Colonic mucosa (tissue), 4 donors: Measurements from ENCODE around the gene FRMD3. TPM values are rescaled to one million over a fixed set of nuclear protein-coding genes. Genes with fewer than 3 reads are reported as not detected.
"Not testable (repeated sequence)": the region's sequence is repeated elsewhere in the genome, so short reads cannot be mapped to it uniquely, and the experiment has no call there.

Experiments used
- DNase-seq: peaks from one replicate; pipeline ENCODE4 v3.0.0-alpha.2; 2020
- H3K27ac ChIP-seq: fragments of 200-600 bp; one replicate; pipeline ENCODE4 v1.8.0; 2021
- H3K27me3 ChIP-seq: fragments of 200-600 bp; one replicate; pipeline ENCODE4 v1.8.0; 2021
- H3K36me3 ChIP-seq: fragments of 200-600 bp; one replicate; pipeline ENCODE4 v1.8.0; 2021
- H3K4me1 ChIP-seq: fragments of 200-600 bp; one replicate; pipeline ENCODE4 v1.8.0; 2021; ENCODE audit warnings: mild to moderate bottlenecking
- H3K4me3 ChIP-seq: fragments of 200-600 bp; one replicate; pipeline ENCODE4 v1.8.0; 2021
- H3K9ac ChIP-seq, 2 donors: one replicate each; pipeline ENCODE4 v1.7.0; 2013; ENCODE audit warnings: control low read depth in 2 of 2, low read depth in 2 of 2, low read length in 2 of 2
- H3K9me3 ChIP-seq: fragments of 200-600 bp; one replicate; pipeline ENCODE4 v1.8.0; 2021
- CTCF ChIP-seq: fragments of 200-600 bp; IDR thresholded peaks from one replicate; pipeline ENCODE4 v1.8.0; 2022; ENCODE audit warnings: antibody characterized with exemption, mild to moderate bottlenecking
- intact Hi-C: fragments of 100-400 bp; cut with DNase I; formaldehyde crosslinking; loops from one replicate; pipeline ENCODE4 v1.14.1; 2022
- total RNA-seq, 2 donors: library from RNA; stranded (reverse); fragmentation: NEBNext Ultra II Directional in 1 of 2; extraction: Animal tissue kit (Norgen Biotek cat#: 25700) in 1 of 2; gene quantifications; one replicate each; pipeline ENCODE4 v1.2.1, GENCODE V29; 2021
- donor health status: healthy.
- donor health status: DM: no; HTN: no; CAD: no.
- donor health status: DM: no; HTN: no; CAD: no.

FRMD3 gene
- total RNA-seq, 2 donors from 2014 or later = 14.7 to 21.3 TPM

- intact Hi-C loops = no loop called here
- Histone ChIP-seq H3K9ac (no peak overlapping the region), H3K9me3 (no peaks in the 10 kb centered on the region), H3K4me3 (no peak overlapping the region), H3K4me1 (no peaks in the 10 kb centered on the region), H3K36me3 (no peaks in the 10 kb centered on the region), H3K27me3 (no peaks in the 10 kb centered on the region), H3K27ac (no peak overlapping the region)
- TF ChIP-seq CTCF = no peak
- no peak for DNase-seq
Observed at GRCh38 chr9:83362341-83362995, 175.7 kb downstream of the FRMD3 start.

- Histone ChIP-seq H3K27ac (no peak overlapping the region), H3K36me3 (no peaks in the 10 kb centered on the region), H3K4me3 (no peak overlapping the region), H3K9me3 (no peaks in the 10 kb centered on the region), H3K27me3 (no peaks in the 10 kb centered on the region), H3K4me1 (no peaks in the 10 kb centered on the region), H3K9ac (no peak overlapping the region)
- intact Hi-C loops = loop anchor here (10.0 kb wide), 1 partner anchor 56 kb away; no protein-coding TSS in a partner anchor
- no peak for TF ChIP-seq CTCF
- no peak for DNase-seq
Observed at GRCh38 chr9:83359039-83359438, 179.2 kb downstream of the FRMD3 start.

GRCh38 chr9:83358493-83358892 is 179.7 kb downstream of the FRMD3 start:
- not testable (repeated sequence) for DNase-seq, H3K9ac ChIP-seq, H3K27me3 ChIP-seq, H3K36me3 ChIP-seq, H3K4me1 ChIP-seq, H3K27ac ChIP-seq, H3K4me3 ChIP-seq, H3K9me3 ChIP-seq
- intact Hi-C loops = loop anchor here (10.0 kb wide), 1 partner anchor 56 kb away; no protein-coding TSS in a partner anchor

- Histone ChIP-seq H3K36me3 (no peaks in the 10 kb centered on the region), H3K4me1 (no peaks in the 10 kb centered on the region), H3K9me3 (no peaks in the 10 kb centered on the region), H3K4me3 (no peak overlapping the region), H3K27me3 (no peaks in the 10 kb centered on the region), H3K27ac (no peak overlapping the region), H3K9ac (no peak overlapping the region)
- TF ChIP-seq CTCF = no peak
- DNase-seq = no peak
- intact Hi-C loops = loop anchor here (10.0 kb wide), 1 partner anchor 59 kb away; no protein-coding TSS in a partner anchor
Observed at GRCh38 chr9:83355729-83356151, 182.5 kb downstream of the FRMD3 start.

- Histone ChIP-seq H3K27ac (no peak overlapping the region), H3K9me3 (no peaks in the 10 kb centered on the region), H3K27me3 (no peaks in the 10 kb centered on the region), H3K4me3 (no peak overlapping the region), H3K9ac (no peak overlapping the region), H3K36me3 (no peaks in the 10 kb centered on the region), H3K4me1 (no peaks in the 10 kb centered on the region)
- no peak for TF ChIP-seq CTCF
- intact Hi-C loops = loop anchor here (10.0 kb wide), 1 partner anchor 60 kb away; no protein-coding TSS in a partner anchor
- DNase-seq = no peak
Observed at GRCh38 chr9:83355024-83355444, 183.2 kb downstream of the FRMD3 start.

- Histone ChIP-seq H3K4me1 (no peaks in the 10 kb centered on the region), H3K9ac (no peak overlapping the region), H3K27ac (no peak overlapping the region), H3K36me3 (no peaks in the 10 kb centered on the region), H3K9me3 (no peaks in the 10 kb centered on the region), H3K27me3 (no peaks in the 10 kb centered on the region), H3K4me3 (no peak overlapping the region)
- DNase-seq = no peak
- no peak for TF ChIP-seq CTCF
- intact Hi-C loops = no loop called here
Observed at GRCh38 chr9:83349031-83349430, 189.2 kb downstream of the FRMD3 start.
